ENCODE data around the gene EMP3. TPM values are rescaled to one million over a fixed set of nuclear protein-coding genes. Genes with fewer than 3 reads are reported as not detected.

Gene EMP3
- total and polyA plus RNA-seq, 2 of the 13 experiments (the other 11 are each of a cell fraction or from before 2014, with no cell fraction given) = 2.2 to 7.8 TPM

DNA sequence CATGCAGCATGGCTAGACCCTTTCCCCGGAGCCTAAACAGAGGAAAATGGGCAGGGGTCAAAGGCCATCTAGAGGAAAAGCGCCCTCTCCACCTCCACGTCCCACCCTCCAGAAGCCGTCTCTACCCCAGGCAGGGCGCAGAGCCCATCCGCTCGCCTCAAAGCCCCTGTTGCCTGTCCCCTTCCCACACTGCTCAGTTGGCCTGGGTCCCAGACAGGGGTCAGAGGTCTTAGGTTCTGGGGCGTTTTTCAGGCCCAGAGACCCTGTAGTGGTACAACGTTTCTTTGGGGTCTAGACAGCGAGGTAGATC lies 38.1 kb downstream of the EMP3 start (continued):
- TF ChIP-seq, protein P1, sequence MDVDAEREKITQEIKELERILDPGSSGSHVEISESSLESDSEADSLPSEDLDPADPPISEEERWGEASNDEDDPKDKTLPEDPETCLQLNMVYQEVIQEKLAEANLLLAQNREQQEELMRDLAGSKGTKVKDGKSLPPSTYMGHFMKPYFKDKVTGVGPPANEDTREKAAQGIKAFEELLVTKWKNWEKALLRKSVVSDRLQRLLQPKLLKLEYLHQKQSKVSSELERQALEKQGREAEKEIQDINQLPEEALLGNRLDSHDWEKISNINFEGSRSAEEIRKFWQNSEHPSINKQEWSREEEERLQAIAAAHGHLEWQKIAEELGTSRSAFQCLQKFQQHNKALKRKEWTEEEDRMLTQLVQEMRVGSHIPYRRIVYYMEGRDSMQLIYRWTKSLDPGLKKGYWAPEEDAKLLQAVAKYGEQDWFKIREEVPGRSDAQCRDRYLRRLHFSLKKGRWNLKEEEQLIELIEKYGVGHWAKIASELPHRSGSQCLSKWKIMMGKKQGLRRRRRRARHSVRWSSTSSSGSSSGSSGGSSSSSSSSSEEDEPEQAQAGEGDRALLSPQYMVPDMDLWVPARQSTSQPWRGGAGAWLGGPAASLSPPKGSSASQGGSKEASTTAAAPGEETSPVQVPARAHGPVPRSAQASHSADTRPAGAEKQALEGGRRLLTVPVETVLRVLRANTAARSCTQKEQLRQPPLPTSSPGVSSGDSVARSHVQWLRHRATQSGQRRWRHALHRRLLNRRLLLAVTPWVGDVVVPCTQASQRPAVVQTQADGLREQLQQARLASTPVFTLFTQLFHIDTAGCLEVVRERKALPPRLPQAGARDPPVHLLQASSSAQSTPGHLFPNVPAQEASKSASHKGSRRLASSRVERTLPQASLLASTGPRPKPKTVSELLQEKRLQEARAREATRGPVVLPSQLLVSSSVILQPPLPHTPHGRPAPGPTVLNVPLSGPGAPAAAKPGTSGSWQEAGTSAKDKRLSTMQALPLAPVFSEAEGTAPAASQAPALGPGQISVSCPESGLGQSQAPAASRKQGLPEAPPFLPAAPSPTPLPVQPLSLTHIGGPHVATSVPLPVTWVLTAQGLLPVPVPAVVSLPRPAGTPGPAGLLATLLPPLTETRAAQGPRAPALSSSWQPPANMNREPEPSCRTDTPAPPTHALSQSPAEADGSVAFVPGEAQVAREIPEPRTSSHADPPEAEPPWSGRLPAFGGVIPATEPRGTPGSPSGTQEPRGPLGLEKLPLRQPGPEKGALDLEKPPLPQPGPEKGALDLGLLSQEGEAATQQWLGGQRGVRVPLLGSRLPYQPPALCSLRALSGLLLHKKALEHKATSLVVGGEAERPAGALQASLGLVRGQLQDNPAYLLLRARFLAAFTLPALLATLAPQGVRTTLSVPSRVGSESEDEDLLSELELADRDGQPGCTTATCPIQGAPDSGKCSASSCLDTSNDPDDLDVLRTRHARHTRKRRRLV (CRISPR knock-in tag; IDR thresholded peaks at IDR 0.05) = no peak; the same call in 1 of the 2 replicates
- no peak for TF ChIP-seq SYNCRIP (IDR thresholded peaks at IDR 0.05; ENCODE audit: insufficient read depth, low read depth, low read length)
- peak; percentile 19; the same call in 1 of the 2 replicates for TF ChIP-seq HOXA3 (CRISPR knock-in tag; IDR thresholded peaks at IDR 0.05)
- TF ChIP-seq EED (CRISPR knock-in tag; IDR thresholded peaks at IDR 0.05) = no peak
- no peak for TF ChIP-seq ZSCAN31 (CRISPR knock-in tag; IDR thresholded peaks at IDR 0.05; ENCODE audit: low read depth)
- no peak for TF ChIP-seq NFE2L2 (IDR thresholded peaks at IDR 0.05; ENCODE audit: low read length)
- TF ChIP-seq ZNF329 (CRISPR knock-in tag; IDR thresholded peaks at IDR 0.05; ENCODE audit: low read depth) = no peak
- TF ChIP-seq TEAD3 (CRISPR knock-in tag; optimal IDR thresholded peaks at IDR 0.05; ENCODE audit: borderline replicate concordance) = no peak
- TF ChIP-seq ZNF776 (CRISPR knock-in tag; IDR thresholded peaks at IDR 0.05) = no peak
- TF ChIP-seq ZNF652 (CRISPR knock-in tag; IDR thresholded peaks at IDR 0.05; ENCODE audit: borderline replicate concordance, low read depth) = no peak
- TF ChIP-seq, protein P2, sequence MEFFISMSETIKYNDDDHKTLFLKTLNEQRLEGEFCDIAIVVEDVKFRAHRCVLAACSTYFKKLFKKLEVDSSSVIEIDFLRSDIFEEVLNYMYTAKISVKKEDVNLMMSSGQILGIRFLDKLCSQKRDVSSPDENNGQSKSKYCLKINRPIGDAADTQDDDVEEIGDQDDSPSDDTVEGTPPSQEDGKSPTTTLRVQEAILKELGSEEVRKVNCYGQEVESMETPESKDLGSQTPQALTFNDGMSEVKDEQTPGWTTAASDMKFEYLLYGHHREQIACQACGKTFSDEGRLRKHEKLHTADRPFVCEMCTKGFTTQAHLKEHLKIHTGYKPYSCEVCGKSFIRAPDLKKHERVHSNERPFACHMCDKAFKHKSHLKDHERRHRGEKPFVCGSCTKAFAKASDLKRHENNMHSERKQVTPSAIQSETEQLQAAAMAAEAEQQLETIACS (CRISPR knock-in tag; IDR thresholded peaks at IDR 0.05) = no peak
- no peak for TF ChIP-seq TARDBP (CRISPR knock-in tag; IDR thresholded peaks at IDR 0.05)
- TF ChIP-seq ZNF577 (CRISPR knock-in tag; IDR thresholded peaks at IDR 0.05; ENCODE audit: borderline replicate concordance, low read depth) = no peak
- TF ChIP-seq HDAC2 (CRISPR knock-in tag; IDR thresholded peaks at IDR 0.05) = no peak
- TF ChIP-seq ZNF83 (CRISPR knock-in tag; IDR thresholded peaks at IDR 0.05; ENCODE audit: borderline replicate concordance) = no peak
- no peak for TF ChIP-seq PRMT3 (CRISPR knock-in tag; IDR thresholded peaks at IDR 0.05; ENCODE audit: borderline replicate concordance, low read depth)
- TF ChIP-seq ZNF180 (CRISPR knock-in tag; IDR thresholded peaks at IDR 0.05; ENCODE audit: borderline replicate concordance, low read depth) = no peak
- no peak for TF ChIP-seq GABPB1 (CRISPR knock-in tag; IDR thresholded peaks at IDR 0.05)
- 0 out of 2 replicates have a peak, but pooled peaks have one; percentile 4 for TF ChIP-seq ZNF614 (CRISPR knock-in tag; IDR thresholded peaks at IDR 0.05; ENCODE audit: borderline replicate concordance)
- no peak for TF ChIP-seq KDM1A (CRISPR knock-in tag; IDR thresholded peaks at IDR 0.05)
- no peak for TF ChIP-seq CBX1 (IDR thresholded peaks at IDR 0.05; ENCODE audit: low read depth)
- no peak for TF ChIP-seq KDM6A (CRISPR knock-in tag; IDR thresholded peaks at IDR 0.05; ENCODE audit: low read depth)
- TF ChIP-seq, protein P3, sequence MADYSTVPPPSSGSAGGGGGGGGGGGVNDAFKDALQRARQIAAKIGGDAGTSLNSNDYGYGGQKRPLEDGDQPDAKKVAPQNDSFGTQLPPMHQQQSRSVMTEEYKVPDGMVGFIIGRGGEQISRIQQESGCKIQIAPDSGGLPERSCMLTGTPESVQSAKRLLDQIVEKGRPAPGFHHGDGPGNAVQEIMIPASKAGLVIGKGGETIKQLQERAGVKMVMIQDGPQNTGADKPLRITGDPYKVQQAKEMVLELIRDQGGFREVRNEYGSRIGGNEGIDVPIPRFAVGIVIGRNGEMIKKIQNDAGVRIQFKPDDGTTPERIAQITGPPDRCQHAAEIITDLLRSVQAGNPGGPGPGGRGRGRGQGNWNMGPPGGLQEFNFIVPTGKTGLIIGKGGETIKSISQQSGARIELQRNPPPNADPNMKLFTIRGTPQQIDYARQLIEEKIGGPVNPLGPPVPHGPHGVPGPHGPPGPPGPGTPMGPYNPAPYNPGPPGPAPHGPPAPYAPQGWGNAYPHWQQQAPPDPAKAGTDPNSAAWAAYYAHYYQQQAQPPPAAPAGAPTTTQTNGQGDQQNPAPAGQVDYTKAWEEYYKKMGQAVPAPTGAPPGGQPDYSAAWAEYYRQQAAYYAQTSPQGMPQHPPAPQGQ (CRISPR knock-in tag; IDR thresholded peaks at IDR 0.05; ENCODE audit: borderline replicate concordance) = no peak
- no peak for TF ChIP-seq SP4 (CRISPR knock-in tag; IDR thresholded peaks at IDR 0.05)
- no peak for TF ChIP-seq TRIM24 (CRISPR knock-in tag; IDR thresholded peaks at IDR 0.05)
- no peak for TF ChIP-seq KDM4B (CRISPR knock-in tag; IDR thresholded peaks at IDR 0.05)
